ENCODE results near the gene TAF1B. TPM values are rescaled to one million over a fixed set of nuclear protein-coding genes. Genes with fewer than 3 reads are reported as not detected.
"Not testable (repeated sequence)": the region's sequence is repeated elsewhere in the genome, so short reads cannot be mapped to it uniquely, and the experiment has no call there.

TAF1B gene
- total RNA-seq, 1 donor from 2014 or later, result 31.4 TPM

DNA sequence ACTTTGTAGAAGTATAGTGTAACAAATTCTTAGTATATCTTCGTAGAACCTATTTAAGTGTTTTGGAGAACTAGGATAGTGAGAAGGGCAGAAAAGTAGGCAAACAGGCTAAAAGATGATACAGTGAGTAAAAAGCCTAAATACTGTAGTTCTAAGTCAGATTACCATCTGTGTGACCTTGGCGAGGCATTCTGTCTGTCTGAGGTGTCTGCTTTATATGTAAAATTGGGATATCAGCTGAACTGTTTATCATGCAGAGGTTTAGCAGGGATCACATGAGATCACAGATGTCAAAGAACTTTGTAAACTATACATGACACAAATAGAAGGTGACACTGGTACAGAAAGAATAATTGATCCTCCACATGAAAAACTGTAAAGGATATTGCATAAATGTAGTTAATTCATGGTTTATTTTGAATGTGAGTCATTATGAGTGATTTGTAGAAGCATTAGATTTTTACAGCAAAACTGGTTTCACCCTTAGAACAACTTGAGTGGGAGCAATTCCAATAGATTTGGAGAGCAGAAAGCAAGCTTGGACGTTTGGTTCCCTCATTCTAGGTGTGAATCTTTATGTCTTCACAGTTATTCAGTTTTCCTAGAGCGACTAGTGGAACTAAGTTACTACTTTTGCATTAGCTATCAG lies 41.9 kb downstream of the TAF1B start:
- no peak for DNase-seq

DNA sequence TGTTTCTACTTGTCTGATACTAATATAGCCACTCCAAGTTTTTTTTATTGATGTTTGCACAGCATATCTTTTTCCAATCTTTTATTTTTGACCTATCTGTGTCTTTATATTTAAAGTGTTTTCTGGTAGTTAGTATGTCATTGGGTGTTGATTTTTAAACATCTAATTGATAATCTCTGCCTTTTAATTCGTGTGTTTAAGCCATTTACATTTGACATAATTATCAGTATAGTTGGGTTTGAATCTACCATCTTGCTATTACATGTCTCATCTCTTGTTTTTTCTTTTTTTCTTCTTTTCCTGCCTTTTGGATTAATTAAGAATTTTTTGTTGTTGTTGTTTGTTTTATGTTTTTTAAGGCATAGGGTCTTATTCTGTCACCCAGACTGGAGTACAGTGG lies 44.2 kb downstream of the TAF1B start:
- DNase-seq, result no peak

DNA sequence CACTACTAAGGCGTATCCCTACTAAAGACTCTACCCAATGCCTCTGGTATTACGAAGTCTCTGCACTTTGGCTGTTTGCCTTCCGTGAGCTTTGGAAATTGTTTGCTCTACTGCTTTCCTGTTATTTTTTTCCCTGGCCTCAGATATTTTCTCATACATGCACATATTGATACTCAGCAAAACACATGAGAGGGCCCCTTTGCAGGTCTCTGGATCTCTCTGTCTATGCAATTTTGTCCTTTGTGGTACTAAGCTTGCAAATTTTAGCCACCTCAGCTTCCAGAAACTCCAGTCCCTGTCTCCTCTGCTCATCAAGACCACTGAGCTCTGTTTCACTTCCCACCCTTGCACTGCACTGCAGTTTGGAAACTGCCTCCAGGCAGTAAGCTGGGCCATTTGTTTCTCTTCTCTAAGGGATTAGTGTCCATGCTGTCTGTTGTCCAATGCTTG lies 46.6 kb downstream of the TAF1B start:
- DNase-seq, result no peak

DNA sequence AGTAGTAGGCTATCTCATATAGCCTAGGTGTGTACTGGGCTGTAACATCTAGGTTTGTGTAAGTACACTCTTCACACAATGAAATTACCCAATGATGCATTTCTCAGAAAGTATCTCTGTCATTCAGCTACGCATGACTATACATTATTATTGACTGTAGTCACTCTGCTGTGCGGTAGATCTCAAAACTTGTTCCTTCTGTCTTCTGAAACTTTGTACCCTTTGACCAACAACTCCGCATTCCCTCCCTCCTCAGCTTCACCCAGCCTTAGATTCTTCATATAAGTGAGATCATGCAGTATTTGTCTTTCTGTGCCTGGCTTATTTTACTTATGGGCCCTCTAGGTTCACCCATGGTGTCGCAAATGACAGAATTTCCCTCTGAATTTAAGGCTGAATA lies 49.0 kb downstream of the TAF1B start:
- no peak for DNase-seq

DNA sequence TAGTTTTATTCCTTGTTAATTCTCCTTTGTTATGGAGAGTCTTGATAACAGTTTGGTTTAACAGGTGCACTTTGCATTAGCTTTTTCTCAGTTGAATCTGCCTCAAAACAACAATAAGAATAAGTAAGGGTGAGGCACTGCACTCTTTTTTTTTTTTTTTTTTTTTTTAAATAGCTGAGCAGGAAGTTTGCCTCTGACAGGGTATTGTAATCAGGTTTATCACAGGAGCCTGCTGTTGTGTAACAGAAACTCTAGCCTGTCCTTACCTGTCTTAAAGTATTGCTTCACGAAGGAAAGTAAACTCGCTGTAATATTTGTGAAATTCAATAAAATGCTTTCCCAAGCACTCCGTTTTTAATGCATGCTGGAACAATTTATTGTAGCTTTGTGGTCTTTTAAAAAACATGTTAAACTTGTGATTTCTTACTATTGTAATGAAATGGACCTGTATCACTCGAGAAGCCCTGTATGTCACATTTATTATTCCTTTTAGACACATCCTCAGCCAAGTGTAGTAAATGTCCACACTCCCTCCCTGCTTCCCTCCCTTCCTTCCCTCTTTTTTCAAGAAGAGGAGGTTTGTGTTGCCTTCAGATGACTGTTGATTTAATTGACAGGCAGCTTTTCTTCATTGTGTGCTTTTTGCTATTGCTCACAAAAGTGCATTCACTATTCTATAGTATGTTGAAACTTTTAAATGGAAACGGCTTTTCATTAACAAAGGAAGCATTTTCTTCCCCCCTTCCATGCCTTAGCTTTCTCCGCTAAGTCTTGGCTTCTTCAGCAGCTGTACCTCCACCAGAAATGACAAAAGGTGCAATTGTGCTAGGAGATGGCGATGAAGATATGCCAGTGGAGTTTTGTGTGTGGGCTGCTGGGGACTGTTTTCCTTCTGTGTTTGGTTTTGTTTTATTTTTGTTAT lies 52.7 kb downstream of the TAF1B start:
- DNase-seq, result no peak

DNA sequence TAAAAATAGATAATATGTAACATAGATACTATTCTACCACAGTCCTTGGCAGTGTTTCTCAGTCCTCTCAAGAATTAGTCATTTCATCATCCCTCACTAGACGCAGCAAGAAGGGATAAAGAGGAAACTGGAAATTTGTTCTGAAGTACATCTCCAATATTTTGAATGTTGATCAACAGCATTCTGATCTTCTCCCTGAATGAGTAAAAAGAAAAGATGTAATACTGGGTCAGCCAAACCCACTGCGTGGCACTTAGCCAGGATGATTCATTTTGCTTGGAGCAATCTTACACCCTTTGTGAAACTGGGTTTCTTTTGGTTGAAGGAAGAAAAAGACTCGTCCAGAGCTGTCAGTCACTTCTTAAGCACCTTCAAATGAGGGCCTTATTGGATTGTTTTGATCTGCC lies 54.1 kb downstream of the TAF1B start:
- peak; percentile 75 for DNase-seq

DNA sequence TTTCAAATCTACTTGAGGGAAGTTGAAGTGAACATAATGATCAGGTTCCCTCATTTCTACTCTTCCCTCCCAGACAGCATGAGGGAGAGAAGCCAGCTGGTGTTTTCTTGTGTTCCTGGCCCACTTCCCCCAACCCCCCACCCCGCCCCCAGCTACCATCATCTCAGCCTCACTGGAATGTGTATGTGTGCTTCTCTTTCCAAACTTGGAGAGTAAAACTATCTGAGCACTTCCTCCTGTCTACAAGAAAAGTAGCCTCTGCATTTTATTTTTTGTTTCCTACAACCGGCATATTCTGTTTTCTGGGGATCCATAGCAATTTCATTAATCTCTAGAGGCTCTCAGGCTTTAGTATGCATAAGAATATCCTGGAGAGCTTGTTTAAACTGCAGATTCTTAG lies 54.6 kb downstream of the TAF1B start:
- DNase-seq, result peak; percentile 53

DNA sequence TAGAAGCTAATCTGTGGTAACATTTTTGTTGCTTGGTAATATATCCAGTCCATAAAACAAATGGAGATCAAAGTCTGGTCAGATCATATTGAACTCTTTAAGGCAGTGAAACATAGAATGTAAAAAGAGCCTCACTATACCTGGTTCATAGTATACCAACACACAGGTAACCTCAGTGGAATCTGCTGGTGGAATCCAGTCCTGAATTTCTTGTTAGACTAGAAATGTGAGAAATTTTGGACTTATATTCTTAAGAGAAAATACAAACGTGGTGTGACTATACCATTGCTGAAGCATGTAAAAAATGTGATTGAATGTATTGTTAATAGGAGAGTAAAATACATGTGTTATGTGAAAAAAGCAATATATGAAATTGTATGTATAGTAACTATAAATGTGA lies 62.1 kb downstream of the TAF1B start:
- no peak for DNase-seq

DNA sequence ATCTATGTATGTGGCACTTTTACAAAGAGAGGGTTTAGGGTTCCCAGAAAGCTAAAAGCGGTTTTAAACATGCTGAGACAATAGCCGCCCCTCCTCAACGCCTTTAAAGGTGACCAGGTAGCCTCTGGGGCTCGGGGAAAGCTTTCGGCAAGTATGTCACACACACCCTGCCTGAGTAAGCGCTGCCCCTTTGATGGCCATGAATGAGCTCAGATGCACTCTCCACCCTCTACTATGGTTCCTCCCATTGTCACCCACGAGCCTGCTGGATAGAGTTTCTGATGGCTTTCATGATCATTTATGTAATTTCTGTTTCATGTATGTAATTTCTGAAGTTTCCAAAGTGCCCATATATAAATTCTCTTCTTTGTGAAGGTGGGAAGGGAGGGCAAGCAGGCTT lies 64.1 kb downstream of the TAF1B start:
- no peak for DNase-seq

DNA sequence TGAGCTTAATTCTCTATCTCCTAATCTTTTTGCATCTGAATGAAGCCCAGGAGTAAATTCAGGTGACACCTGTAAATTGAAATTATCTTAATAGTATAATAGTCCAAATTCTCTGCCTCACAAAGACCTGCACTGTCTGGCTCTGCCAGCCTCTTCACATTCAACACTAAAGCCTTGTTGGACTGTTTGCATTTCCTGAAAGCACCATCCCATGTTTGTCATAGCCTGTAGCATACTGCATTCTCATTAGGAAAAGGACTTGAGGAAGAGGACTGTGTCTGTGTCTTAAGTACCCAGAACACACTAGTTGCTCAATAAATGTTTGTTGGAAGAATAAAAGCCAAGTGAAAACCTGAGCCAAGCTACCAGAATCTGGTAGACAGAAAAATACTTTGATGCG lies 65.4 kb downstream of the TAF1B start:
- DNase-seq, result no peak

DNA sequence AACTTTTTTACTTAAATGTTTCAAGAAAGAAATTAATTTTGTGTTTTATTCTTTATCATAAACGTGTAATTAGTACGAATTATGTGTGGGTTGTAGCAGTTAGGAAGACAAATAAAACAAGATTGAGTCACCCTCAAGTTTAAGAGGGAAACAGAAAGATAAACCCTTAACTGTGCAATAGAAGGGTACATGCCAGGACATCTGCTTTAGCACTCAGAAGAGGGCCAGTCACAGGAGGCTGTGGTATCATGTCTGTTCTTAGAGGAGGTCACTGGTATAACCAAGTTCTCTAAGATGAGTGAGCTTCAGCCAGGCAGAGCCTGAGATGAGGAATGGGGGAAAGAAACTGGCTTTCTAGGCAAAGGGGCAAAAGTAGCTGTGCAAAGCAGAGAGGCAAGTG lies 65.8 kb downstream of the TAF1B start:
- DNase-seq, result no peak

DNA sequence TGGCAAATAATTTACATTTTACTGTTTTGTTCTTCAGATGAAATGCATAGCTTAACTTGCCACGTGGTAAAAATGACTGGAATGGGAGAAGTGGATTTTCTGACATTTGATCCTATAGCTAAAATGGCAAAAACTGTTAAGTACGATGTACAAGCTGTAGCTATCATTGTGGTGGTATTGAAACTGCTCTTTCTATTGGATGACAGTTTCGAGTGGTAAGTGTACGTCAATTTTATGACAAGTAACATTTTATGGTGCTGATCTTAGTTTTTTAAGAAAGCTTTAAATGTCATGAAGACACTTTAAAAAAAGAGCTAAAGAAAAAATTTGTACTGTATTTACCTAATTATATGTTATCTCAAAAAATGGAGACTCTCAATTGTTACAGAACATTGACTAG lies 67.4 kb downstream of the TAF1B start:
- no peak for DNase-seq

DNA sequence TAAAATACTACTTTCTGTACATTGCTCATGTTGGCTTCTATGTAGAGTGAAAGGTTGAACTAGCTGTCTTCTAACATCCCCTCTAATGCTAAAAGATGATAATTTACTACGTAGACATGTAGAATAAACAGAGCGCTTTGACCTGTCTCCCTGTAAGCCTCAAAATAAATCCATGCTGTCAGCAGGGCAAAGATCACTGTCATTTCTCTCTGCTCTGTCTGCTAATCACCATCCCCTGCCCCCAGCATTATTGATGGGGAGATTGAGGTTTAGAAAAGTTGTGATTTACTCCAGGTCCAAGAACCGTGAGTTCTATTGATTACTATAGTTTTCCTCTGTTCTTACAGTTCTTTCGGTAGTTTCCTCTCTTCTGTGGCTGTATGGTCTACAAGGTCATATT lies 69.2 kb downstream of the TAF1B start:
- DNase-seq, result no peak

DNA sequence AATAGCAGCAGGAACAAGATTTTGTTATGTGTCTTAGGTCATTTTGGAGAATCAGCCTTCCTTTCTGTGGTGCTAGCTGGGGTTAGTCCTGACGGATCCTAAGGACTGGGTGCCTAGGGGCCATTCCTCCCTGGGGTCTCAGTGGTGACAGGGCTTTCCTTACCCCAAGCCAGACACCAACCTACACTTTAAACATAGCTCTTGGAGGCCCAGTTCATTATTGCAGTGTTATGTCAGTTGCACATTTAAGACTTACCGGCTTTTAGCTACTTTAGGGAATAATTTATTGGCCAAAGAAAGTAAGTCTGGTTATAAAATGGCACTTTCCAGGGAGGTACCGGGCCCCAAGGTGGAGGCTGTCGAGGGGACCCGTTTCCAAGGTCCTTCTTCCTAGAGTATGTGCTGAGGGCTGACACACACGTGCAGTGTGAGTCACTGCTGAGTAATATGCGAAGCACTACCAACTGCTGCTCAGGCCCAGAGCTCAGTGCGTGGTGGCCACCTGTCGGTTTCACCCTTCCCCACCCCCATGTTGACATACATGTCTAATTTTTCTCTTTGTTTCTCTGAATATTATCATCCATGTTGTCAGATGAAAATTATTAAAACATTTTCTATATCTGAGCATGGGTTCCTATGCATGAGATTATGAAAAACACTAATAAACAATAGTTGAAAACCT lies 71.3 kb downstream of the TAF1B start:
- DNase-seq, result no peak

DNA sequence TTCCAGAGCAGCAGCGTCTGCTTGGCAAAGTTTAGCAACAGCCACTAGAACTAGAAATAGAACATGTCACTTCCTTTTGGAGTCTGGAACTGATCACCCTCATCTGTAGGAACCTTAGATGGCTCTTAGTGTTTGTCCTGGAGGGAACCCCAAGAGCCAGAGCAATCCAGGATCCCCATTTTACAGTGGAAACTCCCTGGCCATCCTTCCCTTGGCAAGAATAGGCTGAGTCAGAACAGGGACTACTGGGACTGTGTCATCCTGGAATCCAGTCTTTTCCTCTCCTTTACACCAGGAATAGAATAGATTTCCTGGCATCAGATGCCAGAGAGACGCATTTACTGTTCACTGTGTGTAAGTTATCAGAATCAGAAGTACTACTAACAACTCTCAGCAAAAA lies 75.0 kb downstream of the TAF1B start:
- no peak for DNase-seq

DNA sequence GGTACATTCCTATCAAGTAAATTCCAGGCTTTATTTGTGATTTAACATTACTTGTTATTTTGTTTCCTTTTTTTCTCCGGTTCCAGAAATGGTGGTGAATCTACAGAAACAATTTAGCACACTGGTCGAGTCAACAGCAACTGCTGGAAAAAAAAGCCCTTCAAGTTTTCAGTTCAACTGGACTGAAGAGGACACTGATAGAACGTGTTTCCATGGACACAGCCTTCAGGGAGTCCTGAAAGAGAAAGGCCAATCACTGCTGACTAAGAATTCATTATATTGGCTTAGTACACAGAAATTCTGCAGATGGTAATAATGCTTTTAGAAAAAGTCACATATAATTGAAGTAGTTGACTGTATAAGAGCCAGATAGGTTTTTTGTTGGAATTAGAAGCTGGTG lies 76.2 kb downstream of the TAF1B start:
- peak; percentile 50 for DNase-seq

DNA sequence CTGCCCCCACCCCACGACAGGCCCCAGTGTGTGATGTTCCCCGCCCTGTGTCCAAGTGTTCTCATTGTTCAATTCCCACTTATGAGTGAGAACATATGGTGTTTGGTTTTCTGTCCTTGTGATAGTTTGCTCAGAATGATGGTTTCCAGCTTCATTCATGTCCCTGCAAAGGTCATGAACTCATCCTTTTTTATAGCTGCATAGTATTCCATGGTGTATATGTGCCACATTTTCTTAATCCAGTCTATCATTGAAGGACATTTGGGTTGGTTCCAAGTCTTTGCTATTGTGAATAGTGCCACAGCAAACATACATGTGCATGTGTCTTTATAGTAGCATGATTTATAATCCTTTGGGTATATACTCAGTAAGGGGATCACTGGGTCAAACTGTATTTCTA lies 83.7 kb downstream of the TAF1B start:
- DNase-seq, result not testable (repeated sequence)

DNA sequence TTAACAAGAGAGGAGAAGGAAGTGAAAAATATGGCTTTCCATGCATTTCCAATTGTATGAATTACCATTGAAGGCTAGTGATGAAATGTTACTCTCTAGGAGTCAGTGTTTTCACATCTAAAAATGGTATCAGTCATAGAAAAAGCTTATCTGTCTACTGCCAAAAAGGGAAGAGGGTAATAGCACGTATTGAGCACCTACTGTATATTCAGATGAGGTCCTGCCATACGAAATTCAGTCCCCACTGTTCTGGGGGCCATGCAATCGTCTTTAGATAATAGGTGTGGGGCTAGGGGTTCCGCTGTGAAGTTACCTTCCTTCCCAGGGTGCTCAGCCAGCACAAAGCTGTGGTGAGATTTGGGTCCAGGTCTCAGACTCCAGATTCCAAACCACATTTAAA lies 94.0 kb downstream of the TAF1B start:
- no peak for DNase-seq

DNA sequence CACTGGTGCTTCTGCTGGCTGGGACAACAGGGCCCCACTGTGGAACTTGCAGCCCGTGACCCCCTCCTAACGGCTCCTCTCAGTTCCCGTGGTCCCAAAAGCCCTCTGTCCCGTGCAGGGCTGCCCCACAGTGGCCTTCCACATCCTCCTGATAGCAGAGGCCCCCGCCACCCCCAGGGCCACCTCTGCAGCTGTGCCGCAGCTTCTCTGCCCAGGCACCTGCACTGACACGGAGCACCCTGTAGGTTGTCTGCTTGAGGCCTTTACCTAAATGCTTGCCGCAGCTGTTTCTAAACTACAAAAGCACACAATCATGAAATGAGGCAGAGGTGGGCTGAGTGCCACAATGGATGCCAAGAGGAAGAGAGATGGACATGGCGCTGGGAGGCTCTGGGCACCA lies 94.7 kb downstream of the TAF1B start:
- DNase-seq, result no peak

DNA sequence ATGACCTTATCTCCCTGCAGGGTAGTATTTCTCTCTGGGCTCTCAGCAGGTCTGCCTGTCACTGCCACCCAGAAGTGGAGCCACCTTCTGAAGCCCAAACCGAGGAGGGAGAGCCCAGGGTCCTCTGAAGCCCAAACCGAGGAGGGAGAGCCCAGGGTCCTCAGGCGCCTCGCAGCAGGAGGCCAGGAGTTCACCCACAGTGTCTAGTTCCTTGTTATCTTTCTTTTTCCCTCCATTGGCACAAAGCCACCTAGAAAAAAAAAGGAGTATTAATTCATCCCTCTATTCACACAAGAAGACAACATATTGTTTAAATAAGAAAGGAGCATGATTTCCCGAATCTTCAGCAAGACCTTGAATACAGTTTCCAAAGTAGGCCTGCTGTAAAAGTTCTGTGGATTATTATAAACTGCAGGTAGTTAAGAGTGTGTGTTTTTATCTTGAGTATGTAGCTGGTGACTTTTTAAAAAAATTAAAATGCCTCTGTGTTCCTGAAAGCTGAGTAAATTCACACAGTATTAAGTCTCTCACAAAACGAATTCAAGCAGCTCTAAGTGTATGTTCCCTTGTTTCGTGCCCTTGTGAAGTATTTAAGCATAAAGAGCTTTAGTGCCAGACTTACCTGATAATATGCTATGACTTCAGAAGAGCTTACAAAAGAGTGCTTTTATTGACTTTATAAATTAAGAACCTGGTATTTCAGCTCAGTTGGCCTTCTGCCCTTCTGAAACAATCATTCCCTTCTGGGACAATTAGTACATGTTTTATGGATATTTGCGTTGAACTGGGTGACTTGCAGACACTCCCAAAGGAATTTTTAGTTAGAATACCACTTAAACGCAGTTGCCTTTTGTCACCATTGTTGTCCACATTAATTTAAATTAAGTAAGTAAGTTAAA lies 96.6 kb downstream of the TAF1B start:
- DNase-seq, result no peak

DNA sequence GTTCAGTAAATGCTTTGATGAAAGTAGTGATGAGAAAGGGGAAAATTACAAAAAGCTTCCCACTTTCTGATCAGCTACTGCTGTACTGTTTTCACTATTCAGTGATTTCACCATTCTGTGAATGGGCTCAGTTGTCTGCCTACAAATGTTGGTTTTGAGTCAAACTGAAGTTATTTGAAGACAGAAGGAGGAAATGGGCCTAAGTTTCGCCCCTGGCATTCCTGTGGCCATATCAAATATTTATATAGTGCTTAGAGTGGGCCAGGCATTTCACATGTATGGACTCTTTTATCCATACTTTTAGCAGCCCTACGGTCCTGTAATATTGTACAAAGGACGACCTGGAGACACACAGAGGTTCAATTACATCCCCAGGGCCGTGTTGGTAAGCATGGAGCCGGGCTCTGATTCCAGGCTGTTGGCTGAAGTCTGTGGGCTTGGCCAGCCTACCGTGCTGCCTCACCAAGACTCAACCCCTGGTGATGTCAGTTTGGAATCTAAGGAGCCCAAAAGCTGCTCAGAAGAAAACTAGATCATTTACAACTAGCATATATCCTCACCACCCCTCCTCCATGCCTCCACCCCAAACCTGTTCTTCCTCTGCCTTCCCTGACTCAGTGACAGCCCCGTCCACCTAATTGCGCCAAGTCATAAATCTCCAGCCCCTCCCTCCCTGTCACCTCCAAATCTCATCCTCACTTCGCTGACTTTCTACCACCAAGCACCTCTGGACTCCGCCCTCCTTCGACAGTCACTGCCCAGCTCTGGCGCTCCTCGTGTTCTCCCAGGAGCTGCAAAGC lies 98.1 kb downstream of the TAF1B start:
- DNase-seq, result no peak

Measured in skin of body (tissue), 2 donors.